Activated CD4-positive, alpha-beta T cell treated with anti-CD3 and anti-CD28 coated beads, Interleukin-2, amount 10 ng/mL, durations not matched to agents 7 days and 5 days (primary cell): ENCODE measurements around the gene ENTPD8. TPM values are rescaled to one million over a fixed set of nuclear protein-coding genes. Genes with fewer than 3 reads are reported as not detected.
A peak's percentile ranks its signal among the peaks of the same experiment; 100 is the strongest.
"Not testable (repeated sequence)": the region's sequence is repeated elsewhere in the genome, so short reads cannot be mapped to it uniquely, and the experiment has no call there.

Experiments used
- CTCF ChIA-PET: fragments of 350-600 bp; sonication (Branson Sonifier 250); formaldehyde crosslinking; loops from one replicate; lab custom pipeline; 2021; ENCODE audit warnings: antibody characterized with exemption; lab: Charles Lee
- POLR2A ChIA-PET: fragments of 350-600 bp; sonication (Branson Sonifier 250); formaldehyde crosslinking; loops from one replicate; lab custom pipeline; 2021; ENCODE audit warnings: antibody characterized with exemption; lab: Charles Lee
- DNase-seq: peaks from one replicate; pipeline ENCODE4 v3.0.0-alpha.2; 2020
- H3K27ac Mint-ChIP-seq: one replicate; pipeline ENCODE4 v1.8.0; 2021; ENCODE audit warnings: mild to moderate bottlenecking, moderate library complexity, mixed read lengths
- H3K27me3 Mint-ChIP-seq: one replicate; pipeline ENCODE4 v1.8.0; 2021; ENCODE audit warnings: mixed read lengths
- H3K36me3 Mint-ChIP-seq: one replicate; pipeline ENCODE4 v1.8.0; 2021; ENCODE audit warnings: low read depth, mixed read lengths
- H3K4me1 Mint-ChIP-seq: one replicate; pipeline ENCODE4 v1.8.0; 2021; ENCODE audit warnings: mixed read lengths
- H3K4me3 Mint-ChIP-seq: one replicate; pipeline ENCODE4 v1.8.0; 2021; ENCODE audit warnings: mild to moderate bottlenecking, moderate library complexity, mixed read lengths
- H3K9me3 Mint-ChIP-seq: one replicate; pipeline ENCODE4 v1.8.0; 2021; ENCODE audit warnings: mixed read lengths
- microRNA-seq: library from miRNA; unstranded; fragments of <30 nt; microRNA quantifications from one replicate; pipeline ENCODE4 v1.2.0, GENCODE V29; 2021; ENCODE audit warnings: borderline microRNAs expressed, borderline replicate concordance
- total RNA-seq, 2 experiments: library from RNA; stranded (reverse); gene quantifications; one replicate each; pipeline ENCODE4 v1.2.3, GENCODE V29; 2021

Gene ENTPD8
- total RNA-seq, 2 experiments from 2014 or later = not detected

GRCh38 chr9:137390553-137391410 lies 50.4 kb downstream of the ENTPD8 start:
- H3K4me1 Mint-ChIP-seq = peaks cover 16% of the 10 kb centered on the region
- ChIA-PET CTCF (no interaction called here), POLR2A (no interaction called here)
- H3K4me3 Mint-ChIP-seq = no peak overlapping the region
- no peaks in the 10 kb centered on the region for H3K27me3 Mint-ChIP-seq
- no peaks in the 10 kb centered on the region for H3K9me3 Mint-ChIP-seq
- DNase-seq = no peak
- H3K27ac Mint-ChIP-seq = peak overlapping the region; percentile 46
- no peaks in the 10 kb centered on the region for H3K36me3 Mint-ChIP-seq

- no peak overlapping the region for H3K4me3 Mint-ChIP-seq
- no peaks in the 10 kb centered on the region for H3K36me3 Mint-ChIP-seq
- H3K27me3 Mint-ChIP-seq = no peaks in the 10 kb centered on the region
- POLR2A ChIA-PET = no interaction called here
- H3K9me3 Mint-ChIP-seq = no peaks in the 10 kb centered on the region
- CTCF ChIA-PET = no interaction called here
- peaks cover 16% of the 10 kb centered on the region for H3K4me1 Mint-ChIP-seq
- no peak overlapping the region for H3K27ac Mint-ChIP-seq
- no peak for DNase-seq
Observed at GRCh38 chr9:137389428-137389746, 51.8 kb downstream of the ENTPD8 start.

- no peak for DNase-seq
- no peaks in the 10 kb centered on the region for H3K27me3 Mint-ChIP-seq
- no peaks in the 10 kb centered on the region for H3K36me3 Mint-ChIP-seq
- peaks cover 16% of the 10 kb centered on the region for H3K4me1 Mint-ChIP-seq
- H3K27ac Mint-ChIP-seq = peak overlapping the region; percentile 97
- POLR2A ChIA-PET = no interaction called here
- CTCF ChIA-PET = no interaction called here
- no peaks in the 10 kb centered on the region for H3K9me3 Mint-ChIP-seq
- H3K4me3 Mint-ChIP-seq = no peak overlapping the region
Observed at GRCh38 chr9:137388589-137389427, 52.3 kb downstream of the ENTPD8 start.

- H3K9me3 Mint-ChIP-seq = no peaks in the 10 kb centered on the region
- H3K36me3 Mint-ChIP-seq = no peaks in the 10 kb centered on the region
- peaks cover 16% of the 10 kb centered on the region for H3K4me1 Mint-ChIP-seq
- CTCF ChIA-PET = no interaction called here
- POLR2A ChIA-PET = interaction anchor here (0.6 kb wide), 1 partner anchor 14 kb away, joined by 3 read pairs; no protein-coding TSS in a partner anchor
- no peak for DNase-seq
- H3K27me3 Mint-ChIP-seq = no peaks in the 10 kb centered on the region
- peak overlapping the region; percentile 97 for H3K27ac Mint-ChIP-seq
- H3K4me3 Mint-ChIP-seq = no peak overlapping the region
Observed at GRCh38 chr9:137387891-137388560, 53.1 kb downstream of the ENTPD8 start.

GRCh38 chr9:137387114-137387890 lies 53.9 kb downstream of the ENTPD8 start:
- Mint-ChIP-seq H3K27me3 (no peaks in the 10 kb centered on the region), H3K36me3 (no peaks in the 10 kb centered on the region), H3K4me1 (peaks cover 16% of the 10 kb centered on the region), H3K4me3 (peak overlapping the region; percentile 16), H3K27ac (peak overlapping the region; percentile 97), H3K9me3 (no peaks in the 10 kb centered on the region)
- ChIA-PET CTCF (no interaction called here), POLR2A (interaction anchor here (0.6 kb wide), 1 partner anchor 13 kb away, joined by 3 read pairs; no protein-coding TSS in a partner anchor)
- DNase-seq = peak; percentile 66

- CTCF ChIA-PET, DNase-seq, H3K9me3 Mint-ChIP-seq, H3K4me3 Mint-ChIP-seq, POLR2A ChIA-PET, H3K27me3 Mint-ChIP-seq, H3K36me3 Mint-ChIP-seq: not testable (repeated sequence)
- Mint-ChIP-seq H3K4me1 (peaks cover 16% of the 10 kb centered on the region), H3K27ac (peak overlapping the region; percentile 97)
Observed at GRCh38 chr9:137386507-137387113, 54.5 kb downstream of the ENTPD8 start.

- peaks cover 16% of the 10 kb centered on the region for H3K4me1 Mint-ChIP-seq
- ChIA-PET CTCF (no interaction called here), POLR2A (no interaction called here)
- no peaks in the 10 kb centered on the region for H3K9me3 Mint-ChIP-seq
- H3K27ac Mint-ChIP-seq = peak overlapping the region; percentile 86
- no peak for DNase-seq
- H3K4me3 Mint-ChIP-seq = no peak overlapping the region
- H3K36me3 Mint-ChIP-seq = no peaks in the 10 kb centered on the region
- no peaks in the 10 kb centered on the region for H3K27me3 Mint-ChIP-seq
Observed at GRCh38 chr9:137385061-137385655, 56.0 kb downstream of the ENTPD8 start.

Small RNAs within 50 kb of the gene (microRNA-seq; reads per million reads assigned to microRNA genes)
- not detected for gene MIR7114

Other genes starting within 250 kb of the ENTPD8 start
- 1 to 10 TPM; 8.9 TPM for gene TPRN, start 240.6 kb downstream of the ENTPD8 start, total RNA-seq
- gene TMEM203, start 235.7 kb downstream of the ENTPD8 start, total RNA-seq = 10 to 100 TPM; 28.5 to 34.0 TPM
- 10 to 100 TPM; 38.4 to 44.2 TPM for gene NDOR1, start 235.7 kb downstream of the ENTPD8 start, total RNA-seq
- gene RNF208, start 219.1 kb downstream of the ENTPD8 start, total RNA-seq = 1 to 10 TPM; 2.1 to 2.7 TPM
- under 1 TPM; 0.35 to 0.72 TPM for gene CYSRT1, start 216.2 kb downstream of the ENTPD8 start, total RNA-seq
- under 1 TPM in 1 of 2 experiments, not detected in 1; 0.10 TPM for gene RNF224, start 213.9 kb downstream of the ENTPD8 start, total RNA-seq
- not detected for gene SLC34A3, start 210.5 kb downstream of the ENTPD8 start, total RNA-seq
- 100 to 1,000 TPM; 355 to 382 TPM for gene TUBB4B, start 200.1 kb downstream of the ENTPD8 start, total RNA-seq
- gene STPG3, start 190.1 kb downstream of the ENTPD8 start, total RNA-seq = not detected
- gene NELFB, start 186.0 kb downstream of the ENTPD8 start, total RNA-seq = 10 to 100 TPM; 54.1 to 66.6 TPM
- 1 to 10 TPM; 6.0 to 7.1 TPM for gene TOR4A, start 163.6 kb downstream of the ENTPD8 start, total RNA-seq
- gene NRARP, start 139.1 kb downstream of the ENTPD8 start, total RNA-seq = under 1 TPM; 0.32 to 0.44 TPM
- gene EXD3, start 18.2 kb downstream of the ENTPD8 start, total RNA-seq = 10 to 100 TPM; 10.3 to 13.2 TPM
- 1 to 10 TPM in 1 of 2 experiments, under 1 TPM in 1; 0.46 to 1.1 TPM for gene NOXA1, start 18.0 kb downstream of the ENTPD8 start, total RNA-seq
- 10 to 100 TPM; 57.6 to 60.3 TPM for gene NSMF, start 18.0 kb upstream of the ENTPD8 start, total RNA-seq
- 1 to 10 TPM; 3.8 to 4.4 TPM for gene PNPLA7, start 109.0 kb upstream of the ENTPD8 start, total RNA-seq
- gene MRPL41, start 110.5 kb upstream of the ENTPD8 start, total RNA-seq = 10 to 100 TPM; 30.2 to 37.1 TPM
- gene DPH7, start 137.6 kb upstream of the ENTPD8 start, total RNA-seq = 10 to 100 TPM; 31.1 to 34.4 TPM
- gene ZMYND19, start 149.2 kb upstream of the ENTPD8 start, total RNA-seq = 10 to 100 TPM; 24.7 to 26.5 TPM
- 10 to 100 TPM; 52.4 to 64.2 TPM for gene ARRDC1, start 164.3 kb upstream of the ENTPD8 start, total RNA-seq
- gene EHMT1, start 177.6 kb upstream of the ENTPD8 start, total RNA-seq = 100 to 1,000 TPM; 100 to 110 TPM